ENCODE results near the gene NPHS1.

Gene NPHS1

GRCh38 chr19:35816846-35817245 lies 35.5 kb downstream of the NPHS1 start:
- no peak overlapping the region for H3K4me3 ChIP-seq (ENCODE audit: low read length)
- DNase-seq (ENCODE audit: low read depth) = no peak
- TF ChIP-seq, protein P1, sequence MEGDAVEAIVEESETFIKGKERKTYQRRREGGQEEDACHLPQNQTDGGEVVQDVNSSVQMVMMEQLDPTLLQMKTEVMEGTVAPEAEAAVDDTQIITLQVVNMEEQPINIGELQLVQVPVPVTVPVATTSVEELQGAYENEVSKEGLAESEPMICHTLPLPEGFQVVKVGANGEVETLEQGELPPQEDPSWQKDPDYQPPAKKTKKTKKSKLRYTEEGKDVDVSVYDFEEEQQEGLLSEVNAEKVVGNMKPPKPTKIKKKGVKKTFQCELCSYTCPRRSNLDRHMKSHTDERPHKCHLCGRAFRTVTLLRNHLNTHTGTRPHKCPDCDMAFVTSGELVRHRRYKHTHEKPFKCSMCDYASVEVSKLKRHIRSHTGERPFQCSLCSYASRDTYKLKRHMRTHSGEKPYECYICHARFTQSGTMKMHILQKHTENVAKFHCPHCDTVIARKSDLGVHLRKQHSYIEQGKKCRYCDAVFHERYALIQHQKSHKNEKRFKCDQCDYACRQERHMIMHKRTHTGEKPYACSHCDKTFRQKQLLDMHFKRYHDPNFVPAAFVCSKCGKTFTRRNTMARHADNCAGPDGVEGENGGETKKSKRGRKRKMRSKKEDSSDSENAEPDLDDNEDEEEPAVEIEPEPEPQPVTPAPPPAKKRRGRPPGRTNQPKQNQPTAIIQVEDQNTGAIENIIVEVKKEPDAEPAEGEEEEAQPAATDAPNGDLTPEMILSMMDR (conservative IDR thresholded peaks at IDR 0.05; ENCODE audit: low read length) = no peak

DNA sequence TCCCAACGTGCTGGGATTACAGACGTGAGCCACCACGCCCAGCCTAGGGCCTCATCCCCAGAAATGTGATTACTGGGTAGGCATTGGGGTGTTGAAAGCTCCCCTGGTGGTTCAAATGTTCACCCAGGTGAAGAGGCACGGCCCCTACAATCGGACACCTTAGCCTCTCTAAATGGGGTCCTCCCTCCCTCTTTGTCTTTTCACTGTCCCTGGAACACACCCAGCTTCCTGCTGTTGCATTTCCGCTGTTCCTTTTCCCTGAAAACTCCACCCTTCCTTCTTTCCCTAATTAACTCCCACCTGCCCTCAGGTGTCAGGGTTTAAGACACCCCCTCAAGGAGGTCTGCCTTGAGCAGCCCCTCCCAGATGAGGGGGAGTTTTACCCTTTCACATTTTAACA lies 36.0 kb downstream of the NPHS1 start:
- DNase-seq (ENCODE audit: low read depth) = no peak

DNA sequence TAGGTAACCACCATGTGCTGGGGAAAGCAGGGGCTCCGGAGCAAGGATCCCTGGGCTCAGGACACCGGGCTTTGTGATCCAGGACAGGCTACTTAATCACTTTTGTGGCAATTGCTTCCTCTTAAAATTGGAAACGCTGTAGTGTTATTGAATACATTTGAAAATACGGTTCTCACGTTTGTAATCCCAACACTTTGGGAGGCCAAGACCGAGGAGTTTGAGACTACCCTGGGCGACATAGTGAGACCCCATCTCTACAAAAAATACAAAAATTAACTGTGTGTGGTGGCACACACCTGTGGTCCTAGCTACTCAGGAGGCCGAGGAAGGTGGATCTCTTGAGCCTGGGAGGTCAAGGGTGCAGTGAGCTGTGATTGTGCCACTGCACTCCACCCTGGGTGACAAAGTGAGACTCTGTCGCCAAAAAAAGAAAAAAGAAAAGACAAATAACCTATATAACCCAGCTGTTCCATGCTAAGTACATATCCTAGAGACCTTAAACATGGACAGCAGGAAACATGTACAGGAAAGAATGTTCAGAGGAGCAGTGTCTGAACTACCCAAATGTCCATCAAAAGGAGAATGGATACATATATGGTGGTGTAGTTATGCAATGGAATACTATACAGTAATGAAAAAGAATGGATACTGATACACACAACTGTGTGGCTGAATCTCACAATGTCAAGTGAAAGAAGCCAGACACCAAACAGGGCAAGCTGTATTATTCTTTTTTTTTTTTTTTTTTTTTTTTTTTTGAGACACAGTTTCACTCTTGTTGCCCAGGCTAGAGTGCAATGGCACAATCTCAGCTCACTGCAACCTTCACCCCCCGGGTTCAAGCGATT lies 39.0 kb downstream of the NPHS1 start:
- no peak for DNase-seq (ENCODE audit: low read depth)
- TF ChIP-seq, protein P1 (conservative IDR thresholded peaks at IDR 0.05; ENCODE audit: low read length) = no peak
- H3K4me3 ChIP-seq (ENCODE audit: low read length) = no peak overlapping the region

More for the DNA sequence above, 36.0 kb downstream of the NPHS1 start:
- TF ChIP-seq, protein P1 (conservative IDR thresholded peaks at IDR 0.05; ENCODE audit: low read length) = no peak
- no peak overlapping the region for H3K4me3 ChIP-seq (ENCODE audit: low read length)

GRCh38 chr19:35812220-35813042 lies 39.9 kb downstream of the NPHS1 start, which contains the start of gene PRODH2:
PRODH2 (minus strand) TSS chr19:35812845; CDS start chr19:35812805, 40 bp downstream.
- TF ChIP-seq, protein P1 (conservative IDR thresholded peaks at IDR 0.05; ENCODE audit: low read length) = no peak
- no peak within 1 kb of the TSS for H3K4me3 ChIP-seq (ENCODE audit: low read length)
- no peak for DNase-seq (ENCODE audit: low read depth)

DNA sequence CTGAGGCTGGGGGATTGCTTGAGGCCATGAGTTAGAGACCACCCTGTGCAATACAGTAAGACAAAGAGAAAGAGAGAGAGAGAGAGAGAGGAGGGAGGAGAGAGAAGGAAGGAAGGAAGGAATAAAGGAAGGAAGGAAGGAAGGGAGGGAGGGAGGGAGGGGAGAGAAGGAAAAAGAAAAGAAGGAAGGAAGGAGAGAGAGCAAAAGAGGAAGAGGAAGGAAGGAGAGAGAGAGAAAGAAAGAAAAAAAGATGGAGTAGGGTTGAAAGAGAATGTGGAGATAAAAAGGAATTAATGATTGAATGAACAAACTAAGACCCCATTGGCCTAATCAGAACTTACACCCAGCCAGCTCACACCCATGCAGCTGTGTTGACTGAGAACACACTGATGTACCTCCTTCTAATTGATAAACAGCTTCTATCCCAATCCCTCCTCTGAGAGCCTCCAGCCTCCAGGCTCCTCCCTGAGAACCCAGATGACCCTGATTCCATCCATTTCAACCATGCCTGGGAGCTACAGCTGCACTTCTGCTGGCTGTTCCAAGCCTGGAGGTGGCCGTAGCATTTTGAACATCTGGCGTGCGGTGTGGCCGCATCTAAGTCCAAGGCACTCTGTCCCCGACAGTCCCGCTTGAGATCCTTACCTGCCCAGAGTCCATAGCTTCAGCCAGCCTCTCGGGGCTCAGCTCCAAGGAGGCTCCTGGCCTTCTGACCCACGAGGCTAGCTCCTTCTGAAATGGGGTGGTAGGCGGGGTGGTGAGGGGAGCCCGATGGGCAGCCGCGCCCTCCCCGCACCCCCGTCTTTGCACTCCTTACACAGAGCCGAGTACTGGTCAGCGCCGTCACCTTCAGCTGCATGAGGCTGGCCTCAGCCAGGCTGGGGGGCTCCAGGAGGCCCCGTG lies 40.7 kb downstream of the NPHS1 start:
- TF ChIP-seq, protein P1 (conservative IDR thresholded peaks at IDR 0.05; ENCODE audit: low read length) = no peak
- DNase-seq (ENCODE audit: low read depth) = no peak
- no peak overlapping the region for H3K4me3 ChIP-seq (ENCODE audit: low read length)

GRCh38 chr19:35807633-35808032 lies 44.7 kb downstream of the NPHS1 start:
- TF ChIP-seq, protein P1 (conservative IDR thresholded peaks at IDR 0.05; ENCODE audit: low read length) = no peak
- no peak overlapping the region for H3K4me3 ChIP-seq (ENCODE audit: low read length)
- DNase-seq (ENCODE audit: low read depth) = no peak

Data from AG10803 (cell line).